ENCODE data around the gene ADGRV1.

Gene ADGRV1

GRCh38 chr5:91077623-91078022, 519.0 kb downstream of the ADGRV1 start:
- no peaks in the 10 kb centered on the region for H3K4me1 ChIP-seq (ENCODE audit: control insufficient read depth, insufficient read depth, low read length)
- H3K36me3 ChIP-seq (ENCODE audit: control insufficient read depth, insufficient read depth, low read length): no peaks in the 10 kb centered on the region
- WGBS, 2 experiments: 92 to 94% methylated on average over 3 of the region's 3 CpGs
- H3K4me3 ChIP-seq (ENCODE audit: insufficient read depth, low read depth, low read length): no peak overlapping the region
- no peaks in the 10 kb centered on the region for H3K9me3 ChIP-seq (ENCODE audit: control insufficient read depth, low read length)
- H3K27ac ChIP-seq (ENCODE audit: insufficient read depth, low read depth, low read length, poor library complexity, severe bottlenecking): no peak overlapping the region
- H3K27me3 ChIP-seq (ENCODE audit: control insufficient read depth, insufficient read depth, low read length, poor library complexity, severe bottlenecking): no peaks in the 10 kb centered on the region

- H3K9me3 ChIP-seq (ENCODE audit: control insufficient read depth, low read length): no peaks in the 10 kb centered on the region
- H3K36me3 ChIP-seq (ENCODE audit: control insufficient read depth, insufficient read depth, low read length): no peaks in the 10 kb centered on the region
- H3K27ac ChIP-seq (ENCODE audit: insufficient read depth, low read depth, low read length, poor library complexity, severe bottlenecking): no peak overlapping the region
- H3K4me1 ChIP-seq (ENCODE audit: control insufficient read depth, insufficient read depth, low read length): no peaks in the 10 kb centered on the region
- WGBS, 2 experiments: 84 to 90% methylated on average over 2 of the region's 2 CpGs
- H3K27me3 ChIP-seq (ENCODE audit: control insufficient read depth, insufficient read depth, low read length, poor library complexity, severe bottlenecking): no peaks in the 10 kb centered on the region
- no peak overlapping the region for H3K4me3 ChIP-seq (ENCODE audit: insufficient read depth, low read depth, low read length)
Observed at GRCh38 chr5:91079037-91079436, 520.4 kb downstream of the ADGRV1 start.

GRCh38 chr5:91089758-91090157, 531.2 kb downstream of the ADGRV1 start:
- 100% methylated on average over 1 of the region's 1 CpG for WGBS, 2 experiments
- no peaks in the 10 kb centered on the region for H3K9me3 ChIP-seq (ENCODE audit: control insufficient read depth, low read length)
- H3K27ac ChIP-seq (ENCODE audit: insufficient read depth, low read depth, low read length, poor library complexity, severe bottlenecking): no peak overlapping the region
- no peaks in the 10 kb centered on the region for H3K36me3 ChIP-seq (ENCODE audit: control insufficient read depth, insufficient read depth, low read length)
- no peak overlapping the region for H3K4me3 ChIP-seq (ENCODE audit: insufficient read depth, low read depth, low read length)
- no peaks in the 10 kb centered on the region for H3K27me3 ChIP-seq (ENCODE audit: control insufficient read depth, insufficient read depth, low read length, poor library complexity, severe bottlenecking)
- H3K4me1 ChIP-seq (ENCODE audit: control insufficient read depth, insufficient read depth, low read length): no peaks in the 10 kb centered on the region

GRCh38 chr5:91090995-91091394, 532.4 kb downstream of the ADGRV1 start:
- Histone ChIP-seq H3K27me3 (ENCODE audit: control insufficient read depth, insufficient read depth, low read length, poor library complexity, severe bottlenecking) (no peaks in the 10 kb centered on the region), H3K27ac (ENCODE audit: insufficient read depth, low read depth, low read length, poor library complexity, severe bottlenecking) (no peak overlapping the region), H3K4me3 (ENCODE audit: insufficient read depth, low read depth, low read length) (no peak overlapping the region), H3K36me3 (ENCODE audit: control insufficient read depth, insufficient read depth, low read length) (no peaks in the 10 kb centered on the region), H3K4me1 (ENCODE audit: control insufficient read depth, insufficient read depth, low read length) (no peaks in the 10 kb centered on the region), H3K9me3 (ENCODE audit: control insufficient read depth, low read length) (no peaks in the 10 kb centered on the region)
- 82 to 91% methylated on average over 1 of the region's 1 CpG for whole genome bisulfite sequencing, 2 experiments

DNA sequence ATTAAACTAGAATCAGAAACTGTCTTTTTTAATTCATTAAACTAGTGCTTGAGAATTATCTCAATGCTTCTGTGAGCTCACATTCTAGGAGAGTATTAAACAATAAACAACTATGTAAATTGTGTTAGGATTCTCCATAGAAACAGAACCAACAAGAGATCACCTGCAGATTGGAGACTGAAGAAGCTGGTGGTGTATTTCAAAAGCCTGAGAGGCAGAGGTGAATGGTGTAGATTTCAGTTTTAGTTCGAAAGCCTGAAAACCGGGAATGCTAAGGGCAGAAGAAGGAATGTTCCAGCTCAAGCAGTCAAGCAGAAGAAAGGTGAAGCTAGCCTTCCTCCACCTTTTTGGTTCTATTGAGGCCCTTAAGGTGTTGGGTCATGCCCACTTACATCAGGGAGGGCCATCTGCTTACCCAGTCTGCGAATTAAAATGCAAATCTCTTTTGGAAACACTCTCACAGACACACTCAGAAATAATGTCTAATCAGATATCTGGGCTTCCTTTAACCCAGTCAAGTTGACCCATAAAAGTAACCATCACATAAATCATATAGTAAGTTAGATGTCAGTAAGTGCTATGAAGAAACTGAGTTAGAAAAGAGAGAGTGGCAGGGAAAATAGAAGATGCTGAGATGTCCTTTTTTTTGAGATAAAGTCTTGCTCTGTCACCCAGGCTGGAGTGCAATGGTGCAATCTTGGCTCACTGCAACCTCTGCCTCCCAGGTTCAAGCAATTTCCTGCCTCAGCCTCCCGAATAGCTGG, 533.1 kb downstream of the ADGRV1 start:
- H3K9me3 ChIP-seq (ENCODE audit: control insufficient read depth, low read length): no peaks in the 10 kb centered on the region
- no peak overlapping the region for H3K27ac ChIP-seq (ENCODE audit: insufficient read depth, low read depth, low read length, poor library complexity, severe bottlenecking)
- 85 to 88% methylated on average over 4 of the region's 4 CpGs for WGBS, 2 experiments
- H3K36me3 ChIP-seq (ENCODE audit: control insufficient read depth, insufficient read depth, low read length): no peaks in the 10 kb centered on the region
- H3K27me3 ChIP-seq (ENCODE audit: control insufficient read depth, insufficient read depth, low read length, poor library complexity, severe bottlenecking): no peaks in the 10 kb centered on the region
- H3K4me3 ChIP-seq (ENCODE audit: insufficient read depth, low read depth, low read length): no peak overlapping the region
- no peaks in the 10 kb centered on the region for H3K4me1 ChIP-seq (ENCODE audit: control insufficient read depth, insufficient read depth, low read length)

GRCh38 chr5:91092859-91093783, 534.5 kb downstream of the ADGRV1 start:
- Histone ChIP-seq H3K4me3 (ENCODE audit: insufficient read depth, low read depth, low read length) (no peak overlapping the region), H3K27me3 (ENCODE audit: control insufficient read depth, insufficient read depth, low read length, poor library complexity, severe bottlenecking) (no peaks in the 10 kb centered on the region), H3K36me3 (ENCODE audit: control insufficient read depth, insufficient read depth, low read length) (no peaks in the 10 kb centered on the region), H3K27ac (ENCODE audit: insufficient read depth, low read depth, low read length, poor library complexity, severe bottlenecking) (no peak overlapping the region), H3K4me1 (ENCODE audit: control insufficient read depth, insufficient read depth, low read length) (peaks cover 1% of the 10 kb centered on the region), H3K9me3 (ENCODE audit: control insufficient read depth, low read length) (no peaks in the 10 kb centered on the region)
- 94% methylated on average over 8 of the region's 8 CpGs for WGBS, 2 experiments

- H3K4me1 ChIP-seq (ENCODE audit: control insufficient read depth, insufficient read depth, low read length): peaks cover 6% of the 10 kb centered on the region
- WGBS, 2 experiments: 83 to 86% methylated on average over 2 to 3 of the region's 3 CpGs
- no peak overlapping the region for H3K27ac ChIP-seq (ENCODE audit: insufficient read depth, low read depth, low read length, poor library complexity, severe bottlenecking)
- no peaks in the 10 kb centered on the region for H3K27me3 ChIP-seq (ENCODE audit: control insufficient read depth, insufficient read depth, low read length, poor library complexity, severe bottlenecking)
- no peaks in the 10 kb centered on the region for H3K9me3 ChIP-seq (ENCODE audit: control insufficient read depth, low read length)
- no peaks in the 10 kb centered on the region for H3K36me3 ChIP-seq (ENCODE audit: control insufficient read depth, insufficient read depth, low read length)
- no peak overlapping the region for H3K4me3 ChIP-seq (ENCODE audit: insufficient read depth, low read depth, low read length)
Observed at GRCh38 chr5:91095313-91095712, 536.7 kb downstream of the ADGRV1 start.

- no peaks in the 10 kb centered on the region for H3K36me3 ChIP-seq (ENCODE audit: control insufficient read depth, insufficient read depth, low read length)
- no peak overlapping the region for H3K27ac ChIP-seq (ENCODE audit: insufficient read depth, low read depth, low read length, poor library complexity, severe bottlenecking)
- no peaks in the 10 kb centered on the region for H3K27me3 ChIP-seq (ENCODE audit: control insufficient read depth, insufficient read depth, low read length, poor library complexity, severe bottlenecking)
- 60 to 61% methylated on average over 6 of the region's 6 CpGs for WGBS, 2 experiments
- H3K4me3 ChIP-seq (ENCODE audit: insufficient read depth, low read depth, low read length): no peak overlapping the region
- no peaks in the 10 kb centered on the region for H3K9me3 ChIP-seq (ENCODE audit: control insufficient read depth, low read length)
- peaks cover 6% of the 10 kb centered on the region for H3K4me1 ChIP-seq (ENCODE audit: control insufficient read depth, insufficient read depth, low read length)
Observed at GRCh38 chr5:91095786-91096385, 537.3 kb downstream of the ADGRV1 start.

- Histone ChIP-seq H3K4me1 (ENCODE audit: control insufficient read depth, insufficient read depth, low read length) (peaks cover 6% of the 10 kb centered on the region), H3K27ac (ENCODE audit: insufficient read depth, low read depth, low read length, poor library complexity, severe bottlenecking) (no peak overlapping the region), H3K9me3 (ENCODE audit: control insufficient read depth, low read length) (no peaks in the 10 kb centered on the region), H3K27me3 (ENCODE audit: control insufficient read depth, insufficient read depth, low read length, poor library complexity, severe bottlenecking) (no peaks in the 10 kb centered on the region), H3K4me3 (ENCODE audit: insufficient read depth, low read depth, low read length) (no peak overlapping the region), H3K36me3 (ENCODE audit: control insufficient read depth, insufficient read depth, low read length) (peaks cover 6% of the 10 kb centered on the region)
- 90 to 95% methylated on average over 3 of the region's 3 CpGs for WGBS, 2 experiments
Observed at GRCh38 chr5:91098541-91098940, 539.9 kb downstream of the ADGRV1 start.

Measured in ectodermal cell (in vitro differentiated cells).